ENCODE data around the gene CCDC30.
"Not testable (repeated sequence)": the region's sequence is repeated elsewhere in the genome, so short reads cannot be mapped to it uniquely, and the experiment has no call there.

The CCDC30 gene

GRCh38 chr1:42524330-42524729 is 61.2 kb downstream of the CCDC30 start:
- no peak for DNase-seq (ENCODE audit: low read depth, low spot score)

- DNase-seq (ENCODE audit: low read depth, low spot score) = no peak
Observed at GRCh38 chr1:42529724-42530181, 66.7 kb downstream of the CCDC30 start.

GRCh38 chr1:42531043-42531442 is 68.0 kb downstream of the CCDC30 start:
- DNase-seq (ENCODE audit: low read depth, low spot score) = no peak

- no peak for DNase-seq (ENCODE audit: low read depth, low spot score)
Observed at GRCh38 chr1:42533101-42533863, 70.2 kb downstream of the CCDC30 start.

GRCh38 chr1:42541104-42541503 is 78.0 kb downstream of the CCDC30 start:
- no peak for DNase-seq (ENCODE audit: low read depth, low spot score)

GRCh38 chr1:42551180-42551579 is 88.1 kb downstream of the CCDC30 start:
- no peak for DNase-seq (ENCODE audit: low read depth, low spot score)

GRCh38 chr1:42551590-42551989 is 88.5 kb downstream of the CCDC30 start:
- no peak for DNase-seq (ENCODE audit: low read depth, low spot score)

GRCh38 chr1:42552636-42553035 is 89.5 kb downstream of the CCDC30 start:
- DNase-seq (ENCODE audit: low read depth, low spot score) = no peak

- DNase-seq (ENCODE audit: low read depth, low spot score) = no peak
Observed at GRCh38 chr1:42557230-42557851, 94.3 kb downstream of the CCDC30 start.

- DNase-seq (ENCODE audit: low read depth, low spot score) = no peak
Observed at GRCh38 chr1:42567038-42567437, 104.0 kb downstream of the CCDC30 start.

GRCh38 chr1:42576935-42577334 is 113.8 kb downstream of the CCDC30 start:
- DNase-seq (ENCODE audit: low read depth, low spot score) = no peak

GRCh38 chr1:42586016-42586415 is 122.9 kb downstream of the CCDC30 start:
- no peak for DNase-seq (ENCODE audit: low read depth, low spot score)

- no peak for DNase-seq (ENCODE audit: low read depth, low spot score)
Observed at GRCh38 chr1:42587753-42588152, 124.7 kb downstream of the CCDC30 start.

- DNase-seq (ENCODE audit: low read depth, low spot score) = no peak
Observed at GRCh38 chr1:42592811-42593210, 129.7 kb downstream of the CCDC30 start.

GRCh38 chr1:42593486-42594100 is 130.5 kb downstream of the CCDC30 start:
- DNase-seq (ENCODE audit: low read depth, low spot score) = no peak

GRCh38 chr1:42601472-42601871 is 138.4 kb downstream of the CCDC30 start:
- no peak for DNase-seq (ENCODE audit: low read depth, low spot score)

GRCh38 chr1:42613803-42614131 is 150.7 kb downstream of the CCDC30 start:
- no peak for DNase-seq (ENCODE audit: low read depth, low spot score)

GRCh38 chr1:42618866-42619265 is 155.8 kb downstream of the CCDC30 start:
- DNase-seq (ENCODE audit: low read depth, low spot score) = no peak

- no peak for DNase-seq (ENCODE audit: low read depth, low spot score)
Observed at GRCh38 chr1:42620307-42620706, 157.2 kb downstream of the CCDC30 start.

- DNase-seq (ENCODE audit: low read depth, low spot score) = not testable (repeated sequence)
Observed at GRCh38 chr1:42621180-42621579, 158.1 kb downstream of the CCDC30 start.

- DNase-seq (ENCODE audit: low read depth, low spot score) = not testable (repeated sequence)
Observed at GRCh38 chr1:42627205-42627604, 164.1 kb downstream of the CCDC30 start.

- no peak for DNase-seq (ENCODE audit: low read depth, low spot score)
Observed at GRCh38 chr1:42639116-42639515, 176.0 kb downstream of the CCDC30 start.

- no peak for DNase-seq (ENCODE audit: low read depth, low spot score)
Observed at GRCh38 chr1:42646056-42646455, 183.0 kb downstream of the CCDC30 start.

All from activated naive CD8-positive, alpha-beta T cell treated with anti-CD3 and anti-CD28 coated beads, Interleukin-2, amount 50 U/mL, for 16 hours (primary cell).